ENCODE measurements around the gene PTDSS2.
"Not testable (repeated sequence)": the region's sequence is repeated elsewhere in the genome, so short reads cannot be mapped to it uniquely, and the experiment has no call there.

PTDSS2 gene

GRCh38 chr11:422249-422656 is 27.8 kb upstream of the PTDSS2 start:
- H3K4me3 ChIP-seq (ENCODE audit: low read depth, low read length) = no peak overlapping the region
- no peak for TF ChIP-seq CTCF (IDR thresholded peaks at IDR 0.05; ENCODE audit: low read depth, low read length)
- TF ChIP-seq POLR2A (IDR thresholded peaks at IDR 0.05; ENCODE audit: extremely low read depth, insufficient read length) = no peak
- no peak for TF ChIP-seq MYC (IDR thresholded peaks at IDR 0.05; ENCODE audit: low read depth, low read length)
- TF ChIP-seq MAX (IDR thresholded peaks at IDR 0.05; ENCODE audit: low read depth, low read length) = no peak
- no peak for DNase-seq (ENCODE audit: low read depth)

- H3K4me3 ChIP-seq (ENCODE audit: low read depth, low read length) = no peak overlapping the region
- DNase-seq (ENCODE audit: low read depth) = no peak
- TF ChIP-seq POLR2A (IDR thresholded peaks at IDR 0.05; ENCODE audit: extremely low read depth, insufficient read length) = no peak
- TF ChIP-seq MAX (IDR thresholded peaks at IDR 0.05; ENCODE audit: low read depth, low read length) = no peak
- TF ChIP-seq CTCF (IDR thresholded peaks at IDR 0.05; ENCODE audit: low read depth, low read length) = no peak
- TF ChIP-seq MYC (IDR thresholded peaks at IDR 0.05; ENCODE audit: low read depth, low read length) = no peak
Observed at GRCh38 chr11:424232-424631, 25.8 kb upstream of the PTDSS2 start.

- DNase-seq (ENCODE audit: low read depth); H3K4me3 ChIP-seq (ENCODE audit: low read depth, low read length): not testable (repeated sequence)
Observed at GRCh38 chr11:424766-425165, 25.3 kb upstream of the PTDSS2 start.

GRCh38 chr11:425301-425700 is 24.8 kb upstream of the PTDSS2 start:
- TF ChIP-seq MAX (IDR thresholded peaks at IDR 0.05; ENCODE audit: low read depth, low read length) (no peak), CTCF (IDR thresholded peaks at IDR 0.05; ENCODE audit: low read depth, low read length) (no peak), POLR2A (IDR thresholded peaks at IDR 0.05; ENCODE audit: extremely low read depth, insufficient read length) (no peak), MYC (IDR thresholded peaks at IDR 0.05; ENCODE audit: low read depth, low read length) (no peak)
- no peak overlapping the region for H3K4me3 ChIP-seq (ENCODE audit: low read depth, low read length)

GRCh38 chr11:426851-427250 is 23.2 kb upstream of the PTDSS2 start:
- TF ChIP-seq CTCF (IDR thresholded peaks at IDR 0.05; ENCODE audit: low read depth, low read length) (no peak), MAX (IDR thresholded peaks at IDR 0.05; ENCODE audit: low read depth, low read length) (no peak), POLR2A (IDR thresholded peaks at IDR 0.05; ENCODE audit: extremely low read depth, insufficient read length) (no peak), MYC (IDR thresholded peaks at IDR 0.05; ENCODE audit: low read depth, low read length) (no peak)
- no peak for DNase-seq (ENCODE audit: low read depth)
- H3K4me3 ChIP-seq (ENCODE audit: low read depth, low read length) = no peak overlapping the region

More at GRCh38 chr11:425301-425700, 24.8 kb upstream of the PTDSS2 start:
- no peak for DNase-seq (ENCODE audit: low read depth)

GRCh38 chr11:428295-428694 is 21.8 kb upstream of the PTDSS2 start:
- H3K4me3 ChIP-seq (ENCODE audit: low read depth, low read length) = no peak overlapping the region
- no peak for TF ChIP-seq POLR2A (IDR thresholded peaks at IDR 0.05; ENCODE audit: extremely low read depth, insufficient read length)
- DNase-seq (ENCODE audit: low read depth) = no peak

- TF ChIP-seq POLR2A (IDR thresholded peaks at IDR 0.05; ENCODE audit: extremely low read depth, insufficient read length) (no peak), MAX (IDR thresholded peaks at IDR 0.05; ENCODE audit: low read depth, low read length) (no peak), MYC (IDR thresholded peaks at IDR 0.05; ENCODE audit: low read depth, low read length) (no peak), CTCF (IDR thresholded peaks at IDR 0.05; ENCODE audit: low read depth, low read length) (no peak)
- H3K4me3 ChIP-seq (ENCODE audit: low read depth, low read length) = no peak overlapping the region
- no peak for DNase-seq (ENCODE audit: low read depth)
Observed at GRCh38 chr11:429391-429790, 20.7 kb upstream of the PTDSS2 start.

All from NB4 (cell line).